ENCODE measurements around the gene TSPAN7.

DNA sequence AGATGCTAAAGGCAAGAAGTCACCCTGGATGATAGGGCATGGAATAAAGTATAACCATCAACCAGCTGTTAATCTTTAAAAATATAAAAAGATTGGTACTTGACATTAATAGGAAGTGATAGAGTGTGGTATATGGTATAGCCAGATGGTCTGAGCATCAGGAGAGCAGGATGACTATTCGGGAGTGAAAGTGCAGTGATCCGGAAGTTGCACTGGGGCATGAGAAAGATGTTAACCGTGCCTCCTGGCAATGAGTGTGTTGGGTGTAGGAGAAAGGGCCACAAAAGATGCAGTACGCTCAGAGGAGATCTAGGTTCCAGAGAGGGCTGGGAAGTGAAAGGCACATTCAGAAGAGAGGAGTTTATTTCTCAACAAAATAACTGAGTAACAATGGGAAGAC, 65.0 kb downstream of the TSPAN7 start:
- TF ChIP-seq, protein P1, sequence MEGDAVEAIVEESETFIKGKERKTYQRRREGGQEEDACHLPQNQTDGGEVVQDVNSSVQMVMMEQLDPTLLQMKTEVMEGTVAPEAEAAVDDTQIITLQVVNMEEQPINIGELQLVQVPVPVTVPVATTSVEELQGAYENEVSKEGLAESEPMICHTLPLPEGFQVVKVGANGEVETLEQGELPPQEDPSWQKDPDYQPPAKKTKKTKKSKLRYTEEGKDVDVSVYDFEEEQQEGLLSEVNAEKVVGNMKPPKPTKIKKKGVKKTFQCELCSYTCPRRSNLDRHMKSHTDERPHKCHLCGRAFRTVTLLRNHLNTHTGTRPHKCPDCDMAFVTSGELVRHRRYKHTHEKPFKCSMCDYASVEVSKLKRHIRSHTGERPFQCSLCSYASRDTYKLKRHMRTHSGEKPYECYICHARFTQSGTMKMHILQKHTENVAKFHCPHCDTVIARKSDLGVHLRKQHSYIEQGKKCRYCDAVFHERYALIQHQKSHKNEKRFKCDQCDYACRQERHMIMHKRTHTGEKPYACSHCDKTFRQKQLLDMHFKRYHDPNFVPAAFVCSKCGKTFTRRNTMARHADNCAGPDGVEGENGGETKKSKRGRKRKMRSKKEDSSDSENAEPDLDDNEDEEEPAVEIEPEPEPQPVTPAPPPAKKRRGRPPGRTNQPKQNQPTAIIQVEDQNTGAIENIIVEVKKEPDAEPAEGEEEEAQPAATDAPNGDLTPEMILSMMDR (IDR thresholded peaks at IDR 0.05; ENCODE audit: insufficient read depth, low read length, poor library complexity, severe bottlenecking): no peak
- no peak for TF ChIP-seq EZH2phosphoT487 (conservative IDR thresholded peaks at IDR 0.05; ENCODE audit: low read length)
